Ecto neural progenitor cell (in vitro differentiated cells): Measurements from ENCODE around the gene GNA12.

Source experiments
- DNase-seq: peaks from one replicate; pipeline ENCODE4 v3.0.0-alpha.2; 2018; ENCODE audit warnings: low spot score

Gene GNA12

DNA sequence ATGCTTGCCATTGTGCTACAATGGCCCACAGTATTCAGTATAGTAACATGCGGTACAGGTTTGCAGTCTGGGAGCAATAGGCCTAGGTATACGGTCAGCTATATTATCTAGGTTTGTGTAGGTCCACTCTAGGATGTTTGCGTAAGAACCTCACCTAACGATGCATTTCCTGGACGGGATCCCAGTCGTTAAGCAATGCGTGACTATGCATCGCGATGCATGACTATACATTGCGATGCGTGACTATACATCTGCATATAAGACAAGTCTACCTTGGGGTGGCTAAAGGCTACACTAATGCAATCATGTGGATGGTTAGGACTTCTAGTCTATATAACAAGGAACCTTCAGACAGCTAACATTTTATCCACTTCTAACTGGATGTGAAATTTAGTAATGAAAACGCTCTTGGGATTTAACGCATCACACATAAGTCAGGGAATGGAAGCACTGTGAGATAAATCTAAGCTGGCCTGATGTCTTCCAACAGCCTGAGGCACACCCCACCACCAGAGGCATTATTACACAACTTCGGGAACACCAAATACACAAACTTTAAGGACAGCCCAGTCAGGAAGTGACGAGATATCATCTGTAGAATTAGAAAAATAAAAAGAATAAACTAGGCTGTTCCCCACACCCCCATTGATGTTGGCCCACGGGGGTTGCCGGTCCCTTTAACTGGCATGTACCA lies 9.2 kb downstream of the GNA12 start:
- no peak for DNase-seq

GRCh38 chr7:2833083-2833910 lies 10.8 kb downstream of the GNA12 start:
- DNase-seq, result no peak

GRCh38 chr7:2832461-2832860 lies 11.6 kb downstream of the GNA12 start:
- no peak for DNase-seq

DNA sequence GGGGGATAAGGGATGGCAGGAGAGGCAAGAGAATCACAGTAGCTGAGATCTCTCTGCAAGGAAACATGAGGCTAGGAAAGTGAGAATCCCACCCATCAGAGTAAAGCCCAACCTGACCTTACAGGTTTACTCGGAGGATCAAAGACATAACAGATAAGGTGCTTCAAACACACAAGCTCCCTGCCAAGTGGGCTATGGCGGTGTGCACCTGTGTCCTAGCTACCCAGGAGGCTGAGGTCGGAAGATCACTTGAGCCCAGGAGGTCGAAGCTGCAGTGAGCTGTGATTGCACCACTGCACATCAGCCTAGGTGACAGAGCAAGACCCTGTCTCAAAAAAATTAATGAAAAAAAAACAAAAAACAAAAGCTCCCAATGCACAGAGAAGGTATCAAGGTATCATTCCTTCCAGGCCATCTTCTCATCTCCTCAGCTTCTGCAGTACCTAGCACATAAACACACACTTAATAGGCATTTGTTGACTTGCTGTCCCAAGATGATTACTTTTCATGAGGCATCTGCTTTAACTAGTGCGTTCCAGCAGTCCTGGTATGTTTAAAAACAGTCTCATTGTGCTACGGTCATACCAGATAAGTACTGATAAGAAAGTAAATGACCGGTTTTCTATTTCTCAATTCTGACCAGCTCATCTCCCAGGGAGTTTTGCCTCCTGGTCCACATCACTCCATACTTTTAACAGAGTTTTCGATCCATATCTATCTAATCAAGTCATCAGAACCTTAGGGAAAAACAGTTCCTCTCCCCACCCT lies 13.3 kb downstream of the GNA12 start:
- no peak for DNase-seq

DNA sequence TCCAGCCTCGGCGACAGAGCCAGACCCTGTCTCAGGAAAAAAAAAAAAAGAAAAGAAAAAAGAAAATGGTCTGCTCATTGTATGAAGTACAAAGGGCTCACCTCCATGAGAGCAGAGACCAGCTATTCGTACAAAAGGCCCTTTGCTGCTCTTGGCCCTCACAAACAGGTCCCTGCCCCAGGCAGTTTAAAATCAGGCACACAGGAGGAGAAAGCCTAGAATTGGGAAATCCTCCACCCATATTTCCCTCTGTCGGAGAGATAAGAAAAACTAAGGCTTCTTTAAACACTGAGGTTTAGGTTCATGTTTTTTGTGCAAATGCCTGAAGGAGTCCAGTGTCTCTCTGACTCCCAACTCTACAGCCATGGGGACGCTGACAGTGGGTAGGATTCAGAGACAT lies 15.1 kb downstream of the GNA12 start:
- DNase-seq, result no peak

- no peak for DNase-seq
Observed at GRCh38 chr7:2826771-2827170, 17.3 kb downstream of the GNA12 start.

DNA sequence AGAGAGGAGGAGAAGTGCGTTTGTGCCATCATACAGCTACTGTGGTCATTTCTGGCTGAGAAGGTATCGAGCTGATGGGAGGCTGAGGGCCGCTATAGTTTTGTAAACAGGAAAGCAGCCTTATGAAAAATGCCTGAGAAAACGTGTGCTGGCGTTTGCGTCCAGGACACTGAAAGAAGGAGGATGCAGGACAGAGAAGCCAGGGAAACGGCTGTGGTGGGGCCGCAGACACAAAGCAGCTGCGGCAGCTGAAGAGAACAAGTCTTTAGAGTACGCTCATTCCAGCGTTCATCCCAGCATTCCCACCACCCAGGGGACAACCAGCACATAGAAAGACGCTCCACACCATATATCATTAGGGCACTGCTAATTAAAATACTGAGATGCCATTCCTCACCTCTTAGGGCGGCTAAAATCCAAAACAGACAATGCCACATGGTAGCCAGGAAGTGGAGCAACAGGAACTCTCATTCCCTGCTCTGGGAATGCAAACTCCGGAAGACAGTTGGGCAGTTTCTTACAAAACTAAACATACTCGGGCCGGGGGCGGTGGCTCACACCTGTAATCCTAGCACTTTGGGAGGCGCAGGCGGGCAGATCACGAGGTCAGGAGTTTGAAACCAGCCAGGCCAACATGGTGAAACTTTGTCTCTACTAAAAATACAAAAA lies 18.4 kb downstream of the GNA12 start:
- DNase-seq, result no peak

- DNase-seq, result no peak
Observed at GRCh38 chr7:2824678-2825461, 19.2 kb downstream of the GNA12 start.

GRCh38 chr7:2824026-2824677 lies 20.0 kb downstream of the GNA12 start:
- DNase-seq, result no peak

- DNase-seq, result no peak
Observed at GRCh38 chr7:2823130-2823529, 21.0 kb downstream of the GNA12 start.

GRCh38 chr7:2821842-2822507 lies 22.1 kb downstream of the GNA12 start:
- no peak for DNase-seq

DNA sequence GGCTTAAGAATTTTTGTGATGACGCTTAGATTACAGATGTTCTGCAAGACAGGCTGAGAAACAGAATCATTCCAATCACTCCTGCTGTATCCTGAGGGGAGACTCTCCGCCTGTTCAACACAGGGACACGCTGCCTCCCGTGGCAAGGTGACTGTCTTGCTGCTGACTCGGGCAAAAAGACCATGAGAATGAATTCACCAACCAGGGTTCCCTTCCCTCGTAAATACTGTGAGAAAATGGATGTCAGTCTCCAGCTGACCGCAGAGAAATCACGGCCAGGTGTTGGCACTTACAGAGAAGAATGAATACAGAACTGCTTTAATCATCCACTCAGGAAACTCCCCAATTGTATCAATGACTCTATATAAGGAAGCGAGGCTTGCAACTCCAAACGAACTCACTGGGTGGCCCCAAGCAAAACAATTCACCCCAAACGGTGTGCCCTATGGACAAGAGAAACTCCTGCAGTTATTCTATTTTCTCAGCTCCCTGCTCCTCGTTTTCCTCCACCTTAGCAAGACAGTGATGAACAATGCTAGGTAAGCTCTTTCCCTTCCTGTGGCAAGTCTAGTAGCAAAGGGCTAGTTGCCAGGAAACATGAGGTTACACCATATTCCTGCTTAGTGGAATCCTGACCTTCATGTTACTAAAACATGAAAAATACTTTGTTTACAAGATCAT lies 22.8 kb downstream of the GNA12 start:
- DNase-seq, result no peak

- no peak for DNase-seq
Observed at GRCh38 chr7:2820508-2820934, 23.6 kb downstream of the GNA12 start.

DNA sequence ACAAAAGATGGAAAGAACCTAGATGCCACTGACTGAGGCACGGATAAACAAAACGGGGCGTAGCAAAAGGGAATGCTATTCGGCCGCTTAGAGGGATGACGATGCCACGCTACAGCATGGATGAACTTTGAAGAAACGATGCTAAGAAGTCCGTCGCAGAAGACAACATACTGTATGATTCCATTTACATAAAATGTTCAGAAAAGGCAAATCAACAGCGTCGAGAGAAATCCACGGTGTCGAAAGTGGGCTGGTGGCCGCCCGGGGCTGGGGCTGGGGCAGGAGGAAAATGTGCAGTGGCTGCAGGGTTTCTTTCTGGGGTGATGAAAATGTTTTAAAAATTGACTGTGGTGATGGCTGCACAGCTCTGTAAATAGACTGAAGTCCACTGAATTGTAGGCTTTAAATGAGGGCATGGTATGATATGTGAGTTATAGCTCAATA lies 24.1 kb downstream of the GNA12 start:
- no peak for DNase-seq

- DNase-seq, result no peak
Observed at GRCh38 chr7:2819161-2819953, 24.8 kb downstream of the GNA12 start.

DNA sequence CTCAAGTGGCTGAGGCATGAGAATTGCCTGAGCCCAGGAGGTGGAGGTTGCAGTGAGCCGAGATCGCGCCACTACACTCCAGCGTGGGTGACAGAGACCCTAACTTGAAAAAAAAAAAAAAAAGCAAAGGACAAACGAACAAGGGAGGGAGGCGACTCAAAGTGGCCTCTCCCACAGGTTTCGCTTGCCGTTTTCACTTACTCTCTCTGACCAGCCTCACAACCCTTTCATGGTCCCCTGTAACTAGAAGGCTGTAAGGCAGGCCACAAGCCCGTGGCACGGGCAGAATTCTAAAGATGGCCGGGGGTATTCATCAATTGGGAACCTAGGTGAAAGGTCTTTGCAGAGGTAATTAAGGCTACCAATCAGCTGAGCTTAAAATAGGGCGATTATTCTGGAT lies 25.5 kb downstream of the GNA12 start:
- DNase-seq, result no peak

- no peak for DNase-seq
Observed at GRCh38 chr7:2818121-2818520, 26.0 kb downstream of the GNA12 start.

DNA sequence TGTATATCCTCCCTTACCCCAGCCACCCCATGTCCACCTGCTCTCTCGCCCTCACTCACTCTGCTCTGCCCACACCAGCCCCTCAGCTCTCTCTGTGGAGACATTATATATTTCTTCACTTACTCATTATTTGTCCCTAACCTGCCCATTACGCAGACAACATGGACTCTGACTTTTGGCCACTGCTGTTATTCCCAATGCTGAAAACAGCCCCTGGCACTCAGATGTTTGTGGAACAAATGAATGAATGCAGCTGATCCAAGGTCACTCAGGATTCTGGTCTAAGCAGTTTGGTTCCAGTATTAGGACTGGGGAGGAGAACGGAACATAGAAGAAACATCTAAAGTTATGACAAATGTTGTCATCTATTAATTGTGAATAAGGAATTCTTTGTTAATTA lies 26.7 kb downstream of the GNA12 start:
- DNase-seq, result no peak

DNA sequence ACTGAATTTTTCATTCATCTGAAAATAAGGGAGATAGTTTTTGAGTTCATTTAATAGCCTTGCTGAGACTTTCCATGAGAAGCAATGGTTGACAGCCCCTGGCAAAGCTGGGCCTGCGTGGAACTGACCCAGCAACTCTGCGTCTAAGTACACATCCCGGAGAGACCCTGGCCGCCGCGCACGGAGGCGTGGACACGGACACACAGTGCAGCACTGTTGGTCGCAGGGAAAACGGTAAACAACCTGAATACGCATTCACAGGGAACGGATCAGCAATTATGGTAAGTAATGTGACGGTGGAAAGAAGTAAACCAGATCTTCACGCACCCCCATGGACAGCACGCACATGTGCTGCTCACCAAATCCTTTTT lies 28.2 kb downstream of the GNA12 start:
- DNase-seq, result no peak
